HG03103 (cell line): ENCODE measurements around the gene LMX1A.

ENCODE experiments used
- ATAC-seq: cut with Tn5 transposase; IDR thresholded peaks from one replicate; pipeline ENCODE4 v1.9.1; 2021; ENCODE audit warnings: low read depth; ENCODE audit not compliant: unreplicated experiment

The LMX1A gene

GRCh38 chr1:165228111-165228655, 128.3 kb downstream of the LMX1A start:
- no peak for ATAC-seq

GRCh38 chr1:165226326-165226725, 130.2 kb downstream of the LMX1A start:
- ATAC-seq: no peak

GRCh38 chr1:165225650-165226049, 130.9 kb downstream of the LMX1A start:
- ATAC-seq: no peak

GRCh38 chr1:165225062-165225461, 131.5 kb downstream of the LMX1A start:
- no peak for ATAC-seq

- no peak for ATAC-seq
Measured at GRCh38 chr1:165224504-165224903, 132.0 kb downstream of the LMX1A start.

- no peak for ATAC-seq
Measured at GRCh38 chr1:165222580-165222979, 133.9 kb downstream of the LMX1A start.

GRCh38 chr1:165218731-165219130, 137.8 kb downstream of the LMX1A start:
- ATAC-seq: no peak

- no peak for ATAC-seq
Measured at GRCh38 chr1:165217958-165218357, 138.6 kb downstream of the LMX1A start.

- no peak for ATAC-seq
Measured at GRCh38 chr1:165216254-165216653, 140.3 kb downstream of the LMX1A start.

- no peak for ATAC-seq
Measured at GRCh38 chr1:165215676-165216075, 140.8 kb downstream of the LMX1A start.

GRCh38 chr1:165212229-165212628, 144.3 kb downstream of the LMX1A start:
- ATAC-seq: no peak

- no peak for ATAC-seq
Measured at GRCh38 chr1:165207853-165208515, 148.5 kb downstream of the LMX1A start.

- ATAC-seq: no peak
Measured at GRCh38 chr1:165205145-165205544, 151.4 kb downstream of the LMX1A start.

GRCh38 chr1:165204548-165204947, 152.0 kb downstream of the LMX1A start:
- ATAC-seq: no peak

GRCh38 chr1:165191087-165191486, 165.4 kb downstream of the LMX1A start:
- no peak for ATAC-seq

GRCh38 chr1:165189913-165190312, 166.6 kb downstream of the LMX1A start:
- no peak for ATAC-seq

GRCh38 chr1:165189011-165189410, 167.5 kb downstream of the LMX1A start:
- no peak for ATAC-seq

- no peak for ATAC-seq
Measured at GRCh38 chr1:165187031-165188009, 169.2 kb downstream of the LMX1A start.

- no peak for ATAC-seq
Measured at GRCh38 chr1:165185161-165185889, 171.2 kb downstream of the LMX1A start.

GRCh38 chr1:165182975-165183374, 173.5 kb downstream of the LMX1A start:
- ATAC-seq: no peak

GRCh38 chr1:165179306-165179705, 177.2 kb downstream of the LMX1A start:
- no peak for ATAC-seq
